Breast epithelium (tissue), 4 donors: Measurements from ENCODE around the gene SLC36A1. TPM values are rescaled to one million over a fixed set of nuclear protein-coding genes. Genes with fewer than 3 reads are reported as not detected.
"Not testable (repeated sequence)": the region's sequence is repeated elsewhere in the genome, so short reads cannot be mapped to it uniquely, and the experiment has no call there.

Source experiments
- DNase-seq, 2 donors: peaks; one replicate each; pipeline ENCODE4 v3.0.0-alpha.2; 2019; ENCODE audit warnings: low spot score in 2 of 2
- H3K27ac ChIP-seq, 2 donors: fragments of 200-600 bp; sonication (generic) in 1 of 2; one replicate each; pipeline ENCODE4 v1.5.1; 2016 to 2019; ENCODE audit warnings: mild to moderate bottlenecking in 1 of 2
- H3K27me3 ChIP-seq, 2 donors: fragments of 200-600 bp; sonication (generic) in 1 of 2; one replicate each; pipeline versions ENCODE4 v1.5.1 to v1.6.0; 2017 to 2019; ENCODE audit warnings: control low read depth in 1 of 2, mild to moderate bottlenecking in 1 of 2
- H3K36me3 ChIP-seq: fragments of 200-600 bp; one replicate; pipeline ENCODE4 v1.5.1; 2019
- H3K4me1 ChIP-seq, 2 donors: fragments of 200-600 bp; sonication (generic); one replicate each; pipeline ENCODE4 v1.5.1; 2016 to 2019; ENCODE audit warnings: control low read depth in 1 of 2
- H3K4me3 ChIP-seq, 3 donors: fragments of 200-600 bp; sonication (generic); 1 replicate in 2 of 3; 2 replicates in 1 of 3; pipeline ENCODE4 v1.5.1; 2016 to 2019; ENCODE audit warnings: mild to moderate bottlenecking in 3 of 3, moderate library complexity in 2 of 3
- H3K9me3 ChIP-seq, 2 donors: fragments of 200-600 bp; sonication (generic) in 1 of 2; one replicate each; pipeline ENCODE4 v1.5.1; 2016 to 2019; ENCODE audit warnings: control low read depth in 1 of 2
- CTCF ChIP-seq, 3 donors: fragments of 450-650 bp; IDR thresholded peaks; one replicate each; pipeline ENCODE4 v1.5.1; 2016 to 2017; ENCODE audit warnings: antibody characterized with exemption in 3 of 3, mild to moderate bottlenecking in 3 of 3, moderate library complexity in 3 of 3
- POLR2A ChIP-seq: fragments of 450-650 bp; IDR thresholded peaks from one replicate; pipeline ENCODE4 v1.6.1; 2016; ENCODE audit warnings: antibody characterized with exemption, mild to moderate bottlenecking, moderate library complexity
- POLR2AphosphoS5 ChIP-seq, 3 donors: sonication (generic); formaldehyde crosslinking; IDR thresholded peaks; one replicate each; pipeline ENCODE4 v1.6.1; 2017; ENCODE audit warnings: antibody characterized with exemption in 3 of 3
- intact Hi-C: fragments of 100-400 bp; cut with DNase I; formaldehyde crosslinking; loops from one replicate; pipeline ENCODE4 v1.15.1; 2023; ENCODE audit warnings: low total_unique reads
- total RNA-seq, 3 donors: library from RNA; depleted of rRNA; stranded (reverse); fragments of >200 nt; gene quantifications; one replicate each; pipeline ENCODE4 v1.1.0, GENCODE V29; 2016

Gene SLC36A1
- total RNA-seq, 3 donors from 2014 or later: 10.8 to 14.1 (median 11.4) TPM

GRCh38 chr5:151499501-151500035, 52.2 kb downstream of the SLC36A1 start:
- TF ChIP-seq POLR2A (no peak), CTCF (IDR thresholded peaks at IDR 0.05) (no peak), POLR2AphosphoS5 (IDR thresholded peaks at IDR 0.05) (no peak)
- Histone ChIP-seq H3K27me3 (no peaks in the 10 kb centered on the region), H3K27ac (no peak overlapping the region), H3K36me3 (no peaks in the 10 kb centered on the region), H3K9me3 (no peaks in the 10 kb centered on the region), H3K4me3 (no peak overlapping the region), H3K4me1 (no peaks in the 10 kb centered on the region)
- intact Hi-C loops: loop anchor here (10.0 kb wide), 1 partner anchor 55 kb away; the partner anchor contains the start of gene SLC36A1
- no peak for DNase-seq

GRCh38 chr5:151504006-151504405, 56.6 kb downstream of the SLC36A1 start:
- TF ChIP-seq POLR2A (no peak), POLR2AphosphoS5 (IDR thresholded peaks at IDR 0.05) (no peak)
- no peak for DNase-seq
- Histone ChIP-seq H3K4me3 (no peak overlapping the region), H3K4me1 (no peaks in the 10 kb centered on the region), H3K27me3 (no peaks in the 10 kb centered on the region), H3K9me3 (no peaks in the 10 kb centered on the region), H3K36me3 (no peaks in the 10 kb centered on the region), H3K27ac (no peak overlapping the region)
- intact Hi-C loops: no loop called here

- intact Hi-C loops: not testable (repeated sequence)
These were observed 60.9 kb downstream of the SLC36A1 start for GRCh38 chr5:151508308-151508707.

GRCh38 chr5:151509231-151509630, 61.8 kb downstream of the SLC36A1 start:
- intact Hi-C loops: no loop called here
- no peaks in the 10 kb centered on the region for H3K9me3 ChIP-seq
- no peaks in the 10 kb centered on the region for H3K27me3 ChIP-seq
- no peak overlapping the region for H3K4me3 ChIP-seq
- no peak overlapping the region for H3K27ac ChIP-seq
- DNase-seq: no peak
- H3K36me3 ChIP-seq: no peaks in the 10 kb centered on the region
- H3K4me1 ChIP-seq: no peaks in the 10 kb centered on the region
- TF ChIP-seq POLR2A: no peak
- TF ChIP-seq CTCF (IDR thresholded peaks at IDR 0.05): no peak
- no peak for TF ChIP-seq POLR2AphosphoS5 (IDR thresholded peaks at IDR 0.05)

More at GRCh38 chr5:151508308-151508707, 60.9 kb downstream of the SLC36A1 start:
- not testable (repeated sequence) for DNase-seq, H3K9me3 ChIP-seq, H3K27me3 ChIP-seq, H3K4me1 ChIP-seq, H3K27ac ChIP-seq, H3K4me3 ChIP-seq, H3K36me3 ChIP-seq

- TF ChIP-seq CTCF (IDR thresholded peaks at IDR 0.05): no peak
- intact Hi-C loops: no loop called here
- Histone ChIP-seq H3K9me3 (no peaks in the 10 kb centered on the region), H3K4me1 (no peaks in the 10 kb centered on the region), H3K4me3 (no peak overlapping the region), H3K27ac (no peak overlapping the region), H3K36me3 (no peaks in the 10 kb centered on the region), H3K27me3 (no peaks in the 10 kb centered on the region)
- DNase-seq: no peak
These were observed 62.4 kb downstream of the SLC36A1 start for GRCh38 chr5:151509836-151510235.

GRCh38 chr5:151517122-151517920, 69.9 kb downstream of the SLC36A1 start:
- no peaks in the 10 kb centered on the region for H3K36me3 ChIP-seq
- DNase-seq: no peak
- intact Hi-C loops: no loop called here

More at GRCh38 chr5:151517122-151517920, 69.9 kb downstream of the SLC36A1 start:
- Histone ChIP-seq H3K27me3 (no peaks in the 10 kb centered on the region), H3K4me1 (no peaks in the 10 kb centered on the region), H3K9me3 (no peaks in the 10 kb centered on the region), H3K4me3 (no peak overlapping the region), H3K27ac (no peak overlapping the region)
- TF ChIP-seq POLR2A: no peak
- no peak for TF ChIP-seq POLR2AphosphoS5 (IDR thresholded peaks at IDR 0.05)
- no peak for TF ChIP-seq CTCF (IDR thresholded peaks at IDR 0.05)
